ENCODE results near the gene LMF2.
A peak's percentile ranks its signal among the peaks of the same experiment; 100 is the strongest.
"Not testable (repeated sequence)": the region's sequence is repeated elsewhere in the genome, so short reads cannot be mapped to it uniquely, and the experiment has no call there.

LMF2 gene

DNA sequence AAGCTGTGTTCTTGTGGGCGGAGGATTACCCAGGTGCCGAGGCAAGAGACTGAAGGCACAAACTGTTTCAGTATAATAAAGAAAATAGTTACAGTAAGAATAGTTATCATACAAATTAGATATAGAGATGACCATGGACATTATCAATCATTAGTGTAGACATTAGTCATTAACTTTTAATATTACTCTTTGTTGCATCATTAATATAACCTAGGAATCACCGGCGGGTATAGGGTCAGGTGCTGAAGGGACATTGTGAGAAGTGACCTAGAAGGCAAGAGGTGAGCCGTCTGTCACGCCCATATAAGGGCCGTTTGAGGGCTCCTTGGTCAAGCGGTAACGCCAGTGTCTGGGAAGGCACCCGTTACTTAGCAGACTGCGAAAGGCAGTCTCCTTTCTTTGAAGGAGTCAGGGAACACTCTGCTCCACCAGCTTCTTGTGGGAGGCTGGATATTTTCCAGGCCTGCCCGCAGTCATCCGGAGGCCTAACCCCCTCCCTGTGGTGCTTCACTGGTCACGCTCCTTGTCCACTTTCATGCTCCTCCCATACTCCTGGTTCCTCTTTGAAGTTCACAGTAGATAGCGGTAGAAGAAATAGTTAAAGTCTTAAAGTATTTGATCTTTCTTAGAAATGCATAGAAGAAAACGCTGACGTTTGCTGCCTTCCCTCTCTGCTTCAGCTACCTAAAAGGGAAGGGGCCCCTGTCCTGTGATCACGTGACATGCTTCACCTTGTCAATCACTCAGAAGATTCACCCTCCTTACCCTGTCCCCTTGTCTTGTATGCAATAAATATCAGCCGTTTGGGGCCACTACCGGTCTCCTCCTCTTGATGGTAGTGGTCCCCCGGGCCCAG, 26.6 kb upstream of the LMF2 start:
- not testable (repeated sequence) for DNase-seq (ENCODE audit: low read depth)

DNA sequence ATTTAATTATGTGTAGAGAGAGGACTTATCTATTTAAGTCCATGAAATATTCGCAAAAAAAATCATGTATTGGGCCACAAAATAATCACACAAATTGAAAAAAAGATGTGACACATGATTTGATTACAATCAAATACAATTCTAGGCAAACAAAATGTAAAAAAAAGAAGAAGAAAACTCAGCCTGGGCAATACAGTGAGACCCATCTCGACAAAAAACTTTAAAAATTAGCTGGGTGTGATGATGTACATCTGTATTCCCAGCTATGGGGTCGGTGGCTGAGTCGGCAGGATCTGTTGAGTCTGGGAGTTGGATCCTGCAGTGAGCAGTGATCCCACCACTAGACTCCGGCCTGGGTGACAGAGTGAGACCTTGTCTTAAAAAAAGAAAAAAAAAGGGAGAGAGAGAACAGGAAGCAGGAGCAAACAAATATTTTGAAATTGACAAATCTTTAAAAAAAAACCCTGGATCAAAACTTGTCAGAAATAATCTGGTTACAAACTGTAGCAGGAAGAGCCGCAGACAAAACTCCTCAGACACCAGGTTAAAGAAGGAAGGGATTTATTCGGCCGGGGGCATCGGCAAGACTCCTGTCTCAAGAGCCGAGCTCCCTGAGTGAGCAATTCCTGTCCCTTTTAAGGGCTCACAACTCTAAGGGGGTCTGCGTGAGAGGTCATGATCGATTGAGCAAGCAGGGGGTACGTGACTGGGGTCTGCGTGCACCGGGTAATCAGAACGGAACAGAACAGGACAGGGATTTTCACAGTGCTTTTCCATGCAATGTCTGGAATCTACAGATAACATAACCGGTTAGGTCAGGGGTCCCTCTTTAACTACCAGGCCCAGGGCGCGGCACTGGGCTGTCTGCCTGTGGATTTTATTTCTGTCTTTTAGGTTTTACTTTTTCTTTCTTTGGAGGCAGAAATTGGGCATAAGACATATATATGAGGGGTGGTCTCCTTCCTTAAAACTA, 25.6 kb upstream of the LMF2 start:
- DNase-seq (ENCODE audit: low read depth): no peak

DNA sequence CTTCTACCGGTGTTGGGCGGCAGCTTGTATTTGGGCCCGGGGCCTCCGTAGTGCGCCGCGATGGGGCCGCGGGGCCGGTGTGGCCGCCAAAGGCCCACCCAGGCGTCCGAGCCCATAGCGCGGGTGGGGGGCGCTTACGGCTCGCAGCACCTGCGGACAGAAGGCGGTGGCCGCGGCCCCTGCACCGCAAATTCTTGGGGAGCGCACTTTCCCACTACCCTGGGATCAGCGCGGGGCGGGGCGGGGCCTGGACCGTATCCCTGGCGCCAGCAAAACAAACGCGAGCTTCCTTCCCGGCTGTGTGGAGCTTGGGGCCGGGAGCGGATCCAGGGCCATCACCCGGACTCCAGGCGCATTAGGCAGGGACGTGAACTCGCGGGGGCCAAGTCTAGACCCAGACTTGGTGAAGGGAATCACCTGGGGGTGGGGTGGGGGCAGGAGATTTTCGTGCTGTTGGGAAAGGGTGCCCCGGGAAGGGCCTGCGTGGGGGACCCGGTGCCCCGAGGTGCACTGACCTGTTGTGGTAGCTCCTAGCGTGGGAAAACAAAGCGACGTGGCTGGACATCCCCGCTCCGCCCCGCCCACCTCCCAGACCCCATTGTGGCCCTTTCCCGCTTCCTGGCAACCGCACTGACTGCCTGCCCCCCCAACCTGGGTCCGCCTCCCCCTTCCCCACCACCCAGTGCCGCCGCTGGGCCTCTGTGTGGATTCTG, 24.6 kb upstream of the LMF2 start:
- no peak for DNase-seq (ENCODE audit: low read depth)

DNA sequence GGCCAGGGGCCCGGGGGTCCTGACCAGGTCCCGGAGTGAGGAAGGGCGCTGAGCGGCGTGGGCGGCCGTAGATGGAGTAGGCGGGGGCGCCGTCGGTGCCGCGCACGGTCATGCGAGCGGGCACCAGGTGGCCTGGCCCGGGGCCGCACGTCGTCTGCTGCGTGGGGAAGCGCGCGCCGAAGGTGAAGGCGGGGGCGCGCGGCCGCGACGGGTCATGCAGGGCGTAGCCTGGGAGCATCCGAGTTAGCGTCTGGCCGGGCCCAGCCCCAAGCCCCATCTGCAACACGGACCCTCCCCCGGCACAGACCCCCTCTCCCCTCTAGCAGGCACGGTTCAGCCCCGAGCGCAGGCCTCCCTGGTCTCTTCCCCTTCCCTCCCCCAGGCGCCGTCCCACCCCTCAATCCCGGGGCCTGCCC, 24.1 kb upstream of the LMF2 start:
- DNase-seq (ENCODE audit: low read depth): peak; percentile 62

DNA sequence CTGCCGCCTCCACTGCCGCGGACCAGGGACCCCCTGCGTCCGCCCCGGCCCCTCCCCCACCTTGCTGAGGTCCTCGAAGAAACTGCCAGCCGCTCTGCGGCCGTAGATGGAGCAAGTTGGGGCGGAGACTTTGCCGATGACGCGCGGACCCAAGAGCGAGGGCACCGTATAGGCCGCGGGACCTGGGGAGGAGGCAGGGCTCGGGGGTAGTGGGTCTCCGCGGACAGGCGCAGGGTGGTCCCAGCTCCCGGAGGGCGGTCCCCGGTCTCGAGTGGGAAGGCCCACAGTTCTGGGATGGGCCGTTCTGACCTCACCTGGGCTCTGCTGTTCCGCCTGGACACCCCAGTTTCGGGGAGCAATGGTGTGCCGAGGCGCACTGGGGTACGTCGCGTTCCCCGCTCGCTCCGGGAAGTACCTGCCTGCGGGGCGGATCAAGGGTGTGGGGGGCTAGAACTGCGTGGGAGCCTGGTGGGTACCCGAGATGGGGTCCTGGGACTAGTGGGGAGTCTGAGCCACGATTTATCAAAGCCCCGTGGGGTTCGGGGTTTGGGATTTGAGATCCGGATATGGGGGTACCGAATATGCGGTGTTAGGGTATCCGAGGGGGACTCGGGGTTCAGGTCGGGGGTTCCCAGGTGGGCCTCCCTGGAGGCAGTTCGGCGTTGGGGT, 23.5 kb upstream of the LMF2 start:
- DNase-seq (ENCODE audit: low read depth): peak; percentile 76

DNA sequence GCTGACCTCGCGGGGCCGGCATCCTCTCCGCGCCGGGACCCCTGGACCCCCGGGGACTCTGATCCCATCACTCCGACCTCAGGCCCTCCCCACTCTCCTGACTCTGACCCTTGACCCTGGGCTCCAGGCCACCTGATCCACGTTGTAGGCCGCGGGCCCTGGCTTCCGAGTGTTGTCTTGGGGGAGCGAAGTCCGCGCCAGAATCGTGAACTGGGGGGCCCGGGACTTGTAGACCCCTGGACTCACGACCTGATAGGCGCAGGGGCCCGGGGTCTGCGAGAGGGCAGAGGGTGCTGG, 23.0 kb upstream of the LMF2 start:
- DNase-seq (ENCODE audit: low read depth): no peak

DNA sequence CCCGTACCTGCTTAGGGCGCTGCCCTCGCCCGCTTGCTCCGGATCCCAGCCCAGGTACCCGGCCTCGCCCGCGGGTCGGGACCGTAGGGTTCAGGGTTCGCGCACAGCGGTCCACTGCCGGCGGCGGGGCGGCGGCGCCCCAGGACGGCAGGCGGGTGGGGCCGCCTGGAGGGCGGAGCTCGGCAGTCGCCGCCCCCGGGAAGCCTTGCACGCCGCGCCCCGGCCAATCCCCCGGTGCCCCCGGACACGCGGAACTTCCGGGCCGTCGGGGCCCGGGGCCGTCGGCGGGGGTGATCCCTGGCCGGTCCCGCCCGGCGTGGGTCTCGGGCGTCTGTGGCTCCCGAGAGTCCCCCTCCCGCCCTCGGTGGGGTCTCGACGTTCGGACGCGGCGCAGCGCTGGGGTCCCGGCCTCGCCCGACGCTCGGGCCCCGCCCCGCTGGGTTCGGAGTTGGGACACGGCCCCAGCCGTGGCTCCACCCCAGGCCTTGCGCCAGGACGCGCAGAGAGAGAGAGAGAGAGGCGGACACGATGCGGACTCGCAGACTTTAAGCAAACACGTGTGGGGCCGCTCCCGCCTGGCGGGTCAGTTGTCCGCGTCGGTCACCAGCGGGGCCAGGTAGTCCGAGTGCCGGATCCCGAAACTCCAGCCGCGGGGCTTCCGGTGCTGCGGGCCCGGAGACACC, 22.5 kb upstream of the LMF2 start, which contains the start of gene TYMP:
TSS of gene TYMP (minus strand) at position 116 of the 683 bp plus-strand sequence. CDS start 303 bp downstream, outside the sequence.
- DNase-seq (ENCODE audit: low read depth): peak; percentile 52

DNA sequence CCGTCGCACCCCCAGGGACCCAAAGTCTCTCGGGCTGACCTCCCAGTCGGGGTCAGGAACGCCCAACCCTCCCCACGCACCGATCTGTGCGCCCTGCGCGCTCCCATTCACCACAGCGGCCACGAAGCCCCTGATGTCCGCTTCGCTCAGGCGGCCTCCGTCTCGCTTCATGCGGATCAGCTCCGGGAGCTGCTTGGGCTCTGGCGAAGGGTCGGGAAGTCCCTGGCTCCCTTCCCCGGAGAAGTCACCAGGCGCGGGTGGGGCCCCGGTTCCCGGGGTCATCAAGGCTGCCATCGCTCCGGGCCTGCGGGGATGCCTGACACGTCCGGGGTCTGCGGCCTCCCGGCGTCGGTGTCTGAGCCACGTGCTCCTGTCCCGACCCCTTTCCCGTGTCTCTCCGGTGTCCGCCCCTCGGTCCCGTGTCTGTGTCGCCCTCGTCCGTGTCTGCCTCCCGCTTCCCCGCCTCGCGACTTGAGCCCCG, 22.0 kb upstream of the LMF2 start:
- DNase-seq (ENCODE audit: low read depth): no peak

DNA sequence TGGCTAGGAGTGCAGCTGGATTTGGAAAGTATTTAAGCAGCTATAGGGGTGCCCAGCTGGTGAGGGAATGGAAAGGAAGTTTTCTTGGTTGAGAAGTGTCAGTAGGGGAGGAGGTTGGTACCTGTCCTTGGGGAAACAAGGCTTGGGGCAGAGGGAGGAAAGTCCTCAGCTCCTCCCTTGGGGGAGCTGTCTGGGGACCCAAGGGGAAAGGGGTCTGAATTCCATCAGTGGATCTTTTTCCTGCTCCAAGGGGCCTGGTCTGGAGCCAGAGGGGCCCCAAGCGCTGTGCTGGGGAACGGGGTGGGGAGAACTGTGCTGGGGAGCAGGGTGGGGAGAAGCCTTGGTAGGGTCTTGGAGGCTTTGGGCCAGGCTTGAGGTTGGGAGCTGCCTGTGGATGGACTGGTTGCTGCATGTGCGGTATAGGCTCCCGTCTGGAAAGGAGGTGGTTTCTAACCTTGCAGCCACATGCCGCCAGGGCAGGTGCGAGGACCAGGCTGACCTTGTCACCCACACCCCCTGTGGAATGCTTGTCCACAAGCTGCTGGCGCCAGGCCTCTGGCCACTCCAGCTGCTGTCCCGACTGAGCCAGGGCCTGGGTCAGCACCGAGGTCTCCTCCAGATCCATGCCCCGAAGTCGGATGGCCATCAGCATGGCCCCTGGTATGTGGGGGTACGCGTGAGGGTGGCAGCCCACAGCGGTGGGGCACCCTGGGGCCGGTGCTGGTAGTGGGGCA, 21.3 kb upstream of the LMF2 start:
- DNase-seq (ENCODE audit: low read depth): no peak

DNA sequence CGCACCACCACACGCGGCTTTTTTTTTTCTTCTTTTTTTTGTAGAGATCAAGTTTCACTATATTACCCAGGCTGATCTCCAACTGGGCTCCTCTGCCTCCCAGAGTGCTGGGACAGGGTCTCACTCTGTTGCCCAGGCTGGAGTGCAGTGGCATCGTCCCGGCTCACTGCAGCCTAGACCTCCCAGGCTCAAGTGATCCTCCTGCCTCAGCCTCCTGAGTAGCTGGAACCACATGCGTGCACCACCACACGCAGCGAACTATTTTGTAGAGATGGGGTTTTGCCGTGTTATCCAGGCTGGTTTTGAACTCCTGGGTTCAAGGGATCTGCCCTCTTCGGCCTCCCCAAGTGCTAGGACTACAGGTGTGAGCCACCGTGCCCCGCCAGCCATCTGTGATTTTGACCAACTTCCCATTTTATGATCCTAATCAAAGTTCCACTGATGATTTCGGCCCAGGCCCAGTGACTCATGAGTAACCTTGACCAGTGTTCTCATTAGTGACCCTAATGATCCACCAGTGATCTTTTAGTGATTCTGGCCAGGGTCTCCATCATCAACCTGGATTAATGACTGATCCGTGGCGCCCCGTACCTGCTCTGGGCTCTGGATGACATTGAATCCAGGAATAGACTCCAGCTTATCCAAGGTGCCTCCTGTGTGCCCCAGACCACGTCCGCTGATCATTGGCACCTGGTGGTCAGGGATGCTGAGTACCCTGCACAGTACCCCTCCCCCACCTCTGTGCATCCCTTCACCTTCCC, 20.6 kb upstream of the LMF2 start:
- DNase-seq (ENCODE audit: low read depth): no peak

DNA sequence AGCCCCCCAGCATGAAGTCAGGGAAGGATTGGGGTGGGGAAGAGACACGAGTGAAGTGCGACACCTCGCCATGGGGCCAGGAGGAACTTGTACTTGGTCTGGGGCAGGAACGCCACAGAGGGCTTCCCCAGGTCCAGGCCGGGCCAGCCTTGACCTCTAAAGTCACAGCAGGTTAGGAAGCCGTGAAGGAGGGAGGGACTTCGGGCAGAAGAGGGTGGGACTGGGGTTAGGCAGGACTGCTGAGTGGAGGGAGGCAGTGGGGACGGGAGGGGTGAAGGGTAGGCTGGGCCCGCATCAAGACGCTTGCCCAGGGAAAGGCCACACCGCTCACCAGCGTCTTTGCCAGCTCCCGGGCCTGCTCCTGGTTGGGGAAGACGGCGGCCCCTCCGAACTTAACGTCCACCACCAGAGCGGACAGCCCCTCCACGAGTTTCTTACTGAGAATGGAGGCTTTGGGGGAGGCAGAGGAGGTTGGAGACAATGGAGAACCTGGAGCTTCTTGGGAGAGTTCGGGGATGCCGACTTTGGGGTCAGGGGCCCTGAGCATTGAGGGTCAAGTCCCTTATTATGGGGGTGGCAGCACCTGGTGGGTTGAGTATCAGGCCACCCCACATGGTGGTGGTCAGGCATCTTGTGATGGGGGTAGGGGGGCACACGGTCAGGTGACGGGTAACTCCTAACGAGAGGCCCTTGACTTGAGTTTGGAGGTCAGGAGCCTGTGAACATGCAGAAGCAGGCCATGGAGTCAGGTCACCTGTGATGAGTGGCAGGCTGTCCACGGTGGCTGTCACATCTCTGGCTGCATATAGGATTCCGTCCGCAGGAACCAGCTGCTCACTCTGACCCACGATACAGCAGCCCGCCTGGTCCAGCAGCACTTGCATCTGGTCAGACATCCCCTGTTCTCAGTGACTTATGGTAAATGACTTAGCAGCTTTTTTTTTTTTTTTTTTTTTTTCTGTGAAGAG, 19.6 kb upstream of the LMF2 start:
- no peak for DNase-seq (ENCODE audit: low read depth)

DNA sequence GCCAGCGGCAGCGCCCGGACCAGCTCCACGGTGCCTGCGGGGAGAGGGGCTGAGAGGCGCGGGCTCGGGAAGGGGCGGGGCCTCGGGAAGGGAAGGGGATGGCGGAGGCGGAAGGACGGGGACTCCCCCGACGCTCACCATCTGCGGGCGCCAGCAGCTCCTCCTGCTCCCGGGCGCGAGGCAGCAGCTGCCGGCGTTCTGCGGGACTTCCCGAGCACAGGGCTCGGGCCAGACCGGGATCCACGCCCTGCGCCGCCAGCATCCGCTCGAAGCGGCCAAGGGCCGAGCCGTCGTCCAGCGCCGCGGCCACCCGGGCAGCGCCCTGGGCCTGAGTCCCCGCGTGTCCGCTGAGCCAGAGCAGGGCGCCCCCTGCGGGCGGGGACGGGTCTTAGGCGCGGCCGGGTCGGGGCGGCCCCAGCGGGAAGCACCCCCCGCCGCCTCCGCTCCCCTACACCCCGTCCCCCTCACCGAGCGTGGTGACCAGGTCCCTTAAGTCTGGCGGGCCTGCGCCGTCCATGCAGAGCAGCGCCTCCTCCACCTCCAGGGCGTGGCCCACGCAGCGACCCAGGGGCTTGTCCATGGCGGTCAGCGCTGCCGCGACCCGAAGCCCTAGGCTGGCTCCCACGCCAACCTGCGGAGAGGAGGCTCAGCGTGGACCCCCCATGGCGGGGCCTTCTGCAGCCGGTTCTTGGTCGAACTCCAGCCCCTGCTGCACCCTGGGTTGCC, 18.8 kb upstream of the LMF2 start:
- peak; percentile 74 for DNase-seq (ENCODE audit: low read depth)

DNA sequence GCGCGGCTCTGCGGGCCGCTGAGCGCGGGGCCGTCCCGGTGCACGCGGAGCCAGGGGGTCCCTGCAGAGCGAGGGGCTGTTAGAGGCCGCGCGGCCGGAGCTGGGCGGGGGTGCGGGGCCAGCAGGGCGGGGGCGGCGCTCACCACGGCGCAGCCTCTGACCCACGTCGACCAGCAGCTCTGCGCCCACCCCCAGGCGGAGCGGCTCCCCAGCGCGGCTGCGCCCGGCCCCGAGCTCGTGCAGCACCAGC, 18.3 kb upstream of the LMF2 start:
- DNase-seq (ENCODE audit: low read depth): no peak

DNA sequence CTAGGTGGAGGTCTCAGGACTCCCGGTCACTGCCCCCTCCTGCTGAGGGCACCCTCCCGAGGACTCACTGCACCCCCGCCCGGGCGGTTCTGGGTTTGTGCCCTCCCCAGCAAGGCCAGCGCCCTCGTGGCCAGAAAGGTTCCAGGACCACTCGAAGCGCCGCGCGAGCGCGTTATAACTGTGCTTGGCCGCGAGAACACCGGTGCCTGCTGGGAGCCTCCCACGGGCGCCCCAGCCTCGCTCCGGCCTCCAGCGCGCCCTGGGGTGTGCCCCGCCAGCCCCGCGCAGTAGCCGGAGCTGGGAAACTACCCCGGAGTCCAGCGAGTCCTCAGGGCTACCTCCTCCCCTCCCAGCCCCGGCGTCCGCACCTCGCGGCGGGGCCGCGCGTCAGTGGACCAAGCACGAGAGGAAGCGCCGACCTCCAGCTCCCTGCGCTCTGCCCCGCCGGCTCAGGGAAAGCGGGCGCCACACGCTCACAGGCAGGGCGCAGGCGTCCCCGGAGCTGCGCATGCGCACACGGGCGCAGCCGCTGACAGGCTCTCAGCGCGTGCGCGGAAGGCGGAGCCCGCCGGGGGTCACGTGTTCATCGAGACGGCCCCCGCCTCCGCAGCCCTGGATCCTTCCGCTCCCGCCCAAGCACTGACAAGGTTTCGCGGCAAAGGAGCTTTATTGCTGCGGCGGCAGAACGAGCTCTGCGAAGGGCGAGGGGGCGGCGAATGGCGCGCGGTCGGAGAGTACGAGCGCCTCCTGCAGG, 17.8 kb upstream of the LMF2 start, which contains the start of gene SCO2:
TSS of gene SCO2 (minus strand) at position 495 of the 754 bp plus-strand sequence. CDS start 1,187 bp downstream, outside the sequence.
- DNase-seq (ENCODE audit: low read depth): peak; percentile 97

DNA sequence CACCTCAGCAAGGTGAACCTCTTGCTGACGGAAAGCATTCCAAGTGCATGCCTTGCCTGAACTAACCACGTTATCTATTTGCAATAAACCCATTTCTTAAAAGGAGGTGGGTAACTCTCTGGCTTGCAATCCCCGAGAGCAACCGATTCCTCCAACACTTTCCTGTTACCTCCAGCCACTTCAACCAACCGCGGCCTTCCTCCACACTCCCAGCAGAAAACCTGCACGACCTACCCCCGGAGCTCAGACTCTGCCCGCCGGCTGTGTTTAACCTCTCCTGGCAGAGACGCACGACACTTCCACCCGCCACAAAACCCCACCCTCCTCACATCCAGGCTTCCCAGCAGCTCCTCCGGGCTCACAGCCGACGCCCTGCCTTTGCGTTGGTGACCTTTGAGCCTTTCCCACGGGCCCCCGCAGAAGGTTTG, 17.2 kb upstream of the LMF2 start:
- no peak for DNase-seq (ENCODE audit: low read depth)

DNA sequence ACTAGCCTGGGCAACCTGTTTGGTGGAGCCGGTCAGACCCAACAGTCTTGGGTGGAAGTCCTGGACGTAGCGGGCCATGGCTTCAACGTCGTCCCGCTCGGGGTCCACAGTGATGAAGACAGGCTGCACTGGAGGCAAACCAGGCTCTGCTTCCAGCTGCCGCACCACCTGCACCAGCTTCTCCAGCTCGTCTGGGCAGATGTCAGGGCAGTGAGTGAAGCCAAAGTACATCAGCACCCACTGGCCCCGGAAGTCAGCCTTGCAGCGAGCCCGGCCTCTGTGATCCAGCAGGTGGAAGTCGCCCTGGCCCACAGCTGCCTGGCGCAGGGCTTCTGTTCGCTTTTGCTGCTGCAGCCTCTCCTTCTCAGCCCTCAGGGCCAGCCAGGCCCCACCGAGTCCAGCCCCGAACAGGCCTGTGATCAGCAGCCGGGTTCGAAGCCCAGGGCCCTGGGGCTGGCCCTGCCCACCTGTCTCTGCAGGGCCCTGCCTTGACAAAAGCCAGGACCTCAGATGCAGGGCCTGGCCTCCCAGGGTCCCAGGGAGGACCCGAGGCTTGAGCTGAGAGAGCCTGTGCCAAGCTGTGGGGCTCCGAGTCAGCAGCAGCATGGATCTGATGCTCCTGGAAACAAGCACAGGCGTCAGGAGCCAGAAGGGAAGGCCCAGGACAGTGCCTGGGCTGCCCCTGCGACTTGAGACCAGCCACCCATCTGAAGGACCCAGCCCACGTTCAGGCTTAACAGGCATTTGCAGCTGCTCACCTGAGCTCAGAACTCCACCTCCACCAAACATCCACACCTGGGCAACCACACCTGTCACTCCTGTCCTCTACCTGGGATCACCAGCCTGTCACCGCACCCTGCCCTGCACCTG, 16.5 kb upstream of the LMF2 start:
- DNase-seq (ENCODE audit: low read depth): no peak
